ENCODE data around the gene SLC1A1.
A peak's percentile ranks its signal among the peaks of the same experiment; 100 is the strongest.

Gene SLC1A1

DNA sequence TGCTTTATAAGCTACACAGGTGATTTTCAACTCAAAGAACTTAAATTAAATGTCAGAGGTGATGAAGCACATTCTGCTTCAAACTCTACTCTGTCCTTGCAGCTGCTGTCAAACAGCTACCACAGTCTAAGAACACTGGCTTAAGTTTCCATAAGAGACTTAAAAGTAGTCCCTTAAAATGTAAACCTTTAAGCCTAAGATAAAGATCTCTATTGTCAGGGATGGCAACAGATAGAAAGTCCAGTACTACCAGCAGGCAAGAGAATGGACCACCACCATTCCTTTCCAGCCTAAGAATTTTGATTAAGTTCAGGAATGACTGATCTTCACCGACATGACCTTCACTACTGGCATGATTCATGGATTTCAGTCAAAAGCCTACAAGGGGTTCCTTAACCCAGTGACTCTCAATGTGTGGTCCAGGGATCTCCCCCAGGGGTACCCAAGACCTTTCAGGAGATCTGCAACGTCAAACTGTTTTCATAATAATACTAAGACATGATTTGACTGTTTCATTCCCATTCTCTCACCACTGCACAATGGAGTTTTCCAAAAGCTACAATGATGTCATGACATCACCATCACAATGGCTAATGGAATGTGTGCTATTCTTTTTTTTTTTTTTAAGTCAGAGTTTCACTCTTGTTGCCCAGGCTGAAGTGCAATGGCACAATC, 130.8 kb downstream of the SLC1A1 start:
- WGBS (ENCODE audit: extremely low coverage, insufficient coverage, insufficient read length), result no CpG with 5 or more reads among the region's 2 CpGs
- no peak overlapping the region for H4K91ac ChIP-seq (ENCODE audit: low read depth, low read length)

GRCh38 chr9:4622016-4622415, 131.7 kb downstream of the SLC1A1 start:
- Histone ChIP-seq H4K8ac (ENCODE audit: low read depth, low read length) (no peak overlapping the region), H3K79me2 (ENCODE audit: control insufficient read depth, insufficient read depth, low read length, poor library complexity) (peaks cover 2% of the 10 kb centered on the region), H3K4me1 (ENCODE audit: control insufficient read depth in 1 of 2, insufficient read depth in 2 of 2, low read length in 2 of 2) (peaks cover 6 to 20% of the 10 kb centered on the region in 2 experiments), H3K27ac (ENCODE audit: low read depth, low read length) (no peak overlapping the region), H3K36me3 (ENCODE audit: control insufficient read depth in 1 of 2, insufficient read depth in 2 of 2, low read length in 2 of 2) (no peaks in the 10 kb centered on the region), H3K4ac (ENCODE audit: low read depth, low read length) (no peak overlapping the region), H2BK12ac (ENCODE audit: low read length) (peak overlapping the region; percentile 32), H3K23ac (ENCODE audit: low read length) (no peak overlapping the region), H2BK5ac (ENCODE audit: low read depth, low read length, poor library complexity) (no peak overlapping the region), H3K79me1 (ENCODE audit: low read length) (peaks cover 4% of the 10 kb centered on the region), H3K4me3 (ENCODE audit: low read depth, low read length) (no peak overlapping the region), H3K18ac (ENCODE audit: low read length) (no peak overlapping the region), H3K9ac (ENCODE audit: low read length) (no peak overlapping the region), H3K9me3 (ENCODE audit: insufficient read depth, low read depth, low read length) (no peaks in the 10 kb centered on the region), H3K14ac (ENCODE audit: low read length) (no peak overlapping the region), H2BK120ac (ENCODE audit: insufficient read depth, low read length, poor library complexity) (no peak overlapping the region), H2AFZ (ENCODE audit: insufficient read depth, low read length, poor library complexity) (no peak overlapping the region), H3K4me2 (ENCODE audit: low read length) (no peak overlapping the region), H4K91ac (ENCODE audit: low read depth, low read length) (no peak overlapping the region), H3K27me3 (ENCODE audit: insufficient read depth, low read length) (no peaks in the 10 kb centered on the region), H2AK5ac (ENCODE audit: low read length) (no peak overlapping the region), H4K12ac (ENCODE audit: low read depth, low read length) (no peak overlapping the region)
- no CpG with 5 or more reads among the region's 10 CpGs for WGBS (ENCODE audit: extremely low coverage, insufficient coverage, insufficient read length)
- DNase-seq, result no peak

More for the DNA sequence above, 130.8 kb downstream of the SLC1A1 start:
- Histone ChIP-seq H2BK120ac (ENCODE audit: insufficient read depth, low read length, poor library complexity) (peak overlapping the region; percentile 28), H3K4me2 (ENCODE audit: low read length) (no peak overlapping the region), H2BK12ac (ENCODE audit: low read length) (no peak overlapping the region), H3K14ac (ENCODE audit: low read length) (no peak overlapping the region), H3K4me1 (ENCODE audit: control insufficient read depth in 1 of 2, insufficient read depth in 2 of 2, low read length in 2 of 2) (peaks cover 6 to 20% of the 10 kb centered on the region in 2 experiments), H3K9me3 (ENCODE audit: insufficient read depth, low read depth, low read length) (no peaks in the 10 kb centered on the region), H2AK5ac (ENCODE audit: low read length) (no peak overlapping the region), H3K27me3 (ENCODE audit: insufficient read depth, low read length) (no peaks in the 10 kb centered on the region), H3K4ac (ENCODE audit: low read depth, low read length) (no peak overlapping the region), H2BK5ac (ENCODE audit: low read depth, low read length, poor library complexity) (no peak overlapping the region), H2AFZ (ENCODE audit: insufficient read depth, low read length, poor library complexity) (no peak overlapping the region), H3K27ac (ENCODE audit: low read depth, low read length) (peak overlapping the region; percentile 19), H3K18ac (ENCODE audit: low read length) (no peak overlapping the region), H3K9ac (ENCODE audit: low read length) (no peak overlapping the region), H3K23ac (ENCODE audit: low read length) (no peak overlapping the region), H3K36me3 (ENCODE audit: control insufficient read depth in 1 of 2, insufficient read depth in 2 of 2, low read length in 2 of 2) (no peaks in the 10 kb centered on the region), H3K4me3 (ENCODE audit: low read depth, low read length) (no peak overlapping the region), H3K79me2 (ENCODE audit: control insufficient read depth, insufficient read depth, low read length, poor library complexity) (peaks cover 2% of the 10 kb centered on the region), H3K79me1 (ENCODE audit: low read length) (peaks cover 4% of the 10 kb centered on the region), H4K12ac (ENCODE audit: low read depth, low read length) (no peak overlapping the region), H4K8ac (ENCODE audit: low read depth, low read length) (no peak overlapping the region)
- DNase-seq, result peak in 1 of 2 donors; percentile 66

GRCh38 chr9:4630836-4631235, 140.6 kb downstream of the SLC1A1 start:
- Histone ChIP-seq H3K4me3 (ENCODE audit: low read depth, low read length) (no peak overlapping the region), H3K79me2 (ENCODE audit: control insufficient read depth, insufficient read depth, low read length, poor library complexity) (no peaks in the 10 kb centered on the region), H4K8ac (ENCODE audit: low read depth, low read length) (no peak overlapping the region), H3K18ac (ENCODE audit: low read length) (no peak overlapping the region), H3K4me1 (ENCODE audit: control insufficient read depth in 1 of 2, insufficient read depth in 2 of 2, low read length in 2 of 2) (no peaks in the 10 kb centered on the region), H3K27me3 (ENCODE audit: insufficient read depth, low read length) (no peaks in the 10 kb centered on the region), H3K4me2 (ENCODE audit: low read length) (no peak overlapping the region), H2AFZ (ENCODE audit: insufficient read depth, low read length, poor library complexity) (no peak overlapping the region), H3K9ac (ENCODE audit: low read length) (no peak overlapping the region), H3K14ac (ENCODE audit: low read length) (no peak overlapping the region), H4K91ac (ENCODE audit: low read depth, low read length) (no peak overlapping the region), H3K4ac (ENCODE audit: low read depth, low read length) (no peak overlapping the region), H4K12ac (ENCODE audit: low read depth, low read length) (no peak overlapping the region), H3K79me1 (ENCODE audit: low read length) (no peaks in the 10 kb centered on the region), H2BK5ac (ENCODE audit: low read depth, low read length, poor library complexity) (no peak overlapping the region), H3K36me3 (ENCODE audit: control insufficient read depth in 1 of 2, insufficient read depth in 2 of 2, low read length in 2 of 2) (no peaks in the 10 kb centered on the region), H2BK120ac (ENCODE audit: insufficient read depth, low read length, poor library complexity) (no peak overlapping the region), H3K27ac (ENCODE audit: low read depth, low read length) (no peak overlapping the region), H3K9me3 (ENCODE audit: insufficient read depth, low read depth, low read length) (no peaks in the 10 kb centered on the region), H2BK12ac (ENCODE audit: low read length) (no peak overlapping the region), H3K23ac (ENCODE audit: low read length) (no peak overlapping the region), H2AK5ac (ENCODE audit: low read length) (no peak overlapping the region)
- DNase-seq, result no peak
- WGBS (ENCODE audit: extremely low coverage, insufficient coverage, insufficient read length), result no CpG with 5 or more reads among the region's 2 CpGs
